Activated T-helper 9 cell treated with anti-CD3 and anti-CD28 coated beads, Interleukin-2, amount 50 U/mL, for 16 hours (primary cell): ENCODE data around the gene HOMEZ.
"Not testable (repeated sequence)": the region's sequence is repeated elsewhere in the genome, so short reads cannot be mapped to it uniquely, and the experiment has no call there.

Source experiments
- DNase-seq: peaks from one replicate; pipeline ENCODE4 v3.0.0-alpha.2; 2020; ENCODE audit warnings: low read depth

The HOMEZ gene, protein sequence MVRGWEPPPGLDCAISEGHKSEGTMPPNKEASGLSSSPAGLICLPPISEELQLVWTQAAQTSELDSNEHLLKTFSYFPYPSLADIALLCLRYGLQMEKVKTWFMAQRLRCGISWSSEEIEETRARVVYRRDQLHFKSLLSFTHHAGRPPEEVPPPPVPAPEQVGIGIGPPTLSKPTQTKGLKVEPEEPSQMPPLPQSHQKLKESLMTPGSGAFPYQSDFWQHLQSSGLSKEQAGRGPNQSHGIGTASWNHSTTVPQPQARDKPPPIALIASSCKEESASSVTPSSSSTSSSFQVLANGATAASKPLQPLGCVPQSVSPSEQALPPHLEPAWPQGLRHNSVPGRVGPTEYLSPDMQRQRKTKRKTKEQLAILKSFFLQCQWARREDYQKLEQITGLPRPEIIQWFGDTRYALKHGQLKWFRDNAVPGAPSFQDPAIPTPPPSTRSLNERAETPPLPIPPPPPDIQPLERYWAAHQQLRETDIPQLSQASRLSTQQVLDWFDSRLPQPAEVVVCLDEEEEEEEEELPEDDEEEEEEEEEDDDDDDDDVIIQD

DNA sequence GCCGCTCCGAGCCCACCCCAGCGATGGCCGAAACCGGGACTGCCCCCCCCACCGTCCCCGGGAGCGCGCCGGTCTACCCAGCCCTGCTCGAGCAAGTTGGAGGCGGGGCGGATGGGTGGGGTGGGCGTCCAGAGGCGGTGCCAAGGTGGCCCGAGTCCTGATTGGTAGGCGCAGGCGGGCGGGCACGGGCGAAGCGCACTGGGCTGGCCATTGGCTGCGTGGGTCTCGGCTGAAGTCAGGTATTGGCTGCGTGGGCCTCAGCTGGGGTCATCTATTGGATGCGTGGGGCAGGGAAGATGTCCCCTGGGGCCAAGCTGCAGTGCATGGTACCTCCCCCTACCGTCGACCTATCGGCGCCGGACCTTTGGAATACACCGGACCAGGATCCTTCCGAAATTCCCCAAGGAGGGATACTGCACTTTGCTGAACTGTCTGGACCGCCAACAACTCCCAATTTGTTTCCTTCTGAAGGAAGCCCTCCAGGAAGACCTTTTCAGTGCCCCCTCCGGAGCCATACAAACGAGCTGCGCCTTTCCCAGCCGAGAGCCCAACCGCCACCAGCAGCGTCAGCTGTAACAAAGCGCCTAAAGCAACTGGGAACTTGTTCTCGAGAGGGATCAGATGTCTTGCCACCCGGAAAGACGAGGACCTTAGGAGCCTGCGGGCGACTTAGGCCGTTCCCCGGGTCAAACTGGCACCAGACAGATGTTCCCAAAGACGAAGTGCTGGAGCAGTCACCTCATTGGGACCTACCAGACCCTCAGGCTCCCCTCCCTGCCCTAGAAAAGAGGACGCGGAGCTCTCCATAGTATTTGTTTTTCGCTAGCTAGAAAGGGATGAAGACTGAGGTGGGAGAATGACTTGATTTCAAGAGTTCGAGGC, at the start of gene HOMEZ:
Gene HOMEZ (minus strand): TSS at position 113 of the 882 bp plus-strand sequence. CDS start 180 bp downstream, outside the sequence.
- peak; percentile 98 for DNase-seq

DNA sequence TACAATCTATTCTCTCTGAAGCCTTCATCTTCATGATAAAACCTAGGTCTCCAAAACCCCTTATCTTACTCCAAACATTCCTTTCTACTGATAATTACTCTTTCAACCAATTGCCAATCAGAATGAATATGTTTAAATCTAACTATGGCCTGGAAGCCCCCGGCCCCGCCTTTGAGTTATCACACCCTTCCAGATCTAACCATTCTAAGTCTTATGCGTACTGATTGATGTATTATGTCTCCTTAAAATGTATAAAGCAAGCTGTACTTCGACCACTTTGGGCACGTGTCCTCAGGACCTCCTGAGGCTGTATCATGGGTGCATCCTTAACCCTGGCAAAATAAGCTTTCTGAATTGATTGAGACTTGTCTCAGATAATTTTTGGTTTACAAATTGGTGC, 49.7 kb upstream of the HOMEZ start:
- DNase-seq: no peak

DNA sequence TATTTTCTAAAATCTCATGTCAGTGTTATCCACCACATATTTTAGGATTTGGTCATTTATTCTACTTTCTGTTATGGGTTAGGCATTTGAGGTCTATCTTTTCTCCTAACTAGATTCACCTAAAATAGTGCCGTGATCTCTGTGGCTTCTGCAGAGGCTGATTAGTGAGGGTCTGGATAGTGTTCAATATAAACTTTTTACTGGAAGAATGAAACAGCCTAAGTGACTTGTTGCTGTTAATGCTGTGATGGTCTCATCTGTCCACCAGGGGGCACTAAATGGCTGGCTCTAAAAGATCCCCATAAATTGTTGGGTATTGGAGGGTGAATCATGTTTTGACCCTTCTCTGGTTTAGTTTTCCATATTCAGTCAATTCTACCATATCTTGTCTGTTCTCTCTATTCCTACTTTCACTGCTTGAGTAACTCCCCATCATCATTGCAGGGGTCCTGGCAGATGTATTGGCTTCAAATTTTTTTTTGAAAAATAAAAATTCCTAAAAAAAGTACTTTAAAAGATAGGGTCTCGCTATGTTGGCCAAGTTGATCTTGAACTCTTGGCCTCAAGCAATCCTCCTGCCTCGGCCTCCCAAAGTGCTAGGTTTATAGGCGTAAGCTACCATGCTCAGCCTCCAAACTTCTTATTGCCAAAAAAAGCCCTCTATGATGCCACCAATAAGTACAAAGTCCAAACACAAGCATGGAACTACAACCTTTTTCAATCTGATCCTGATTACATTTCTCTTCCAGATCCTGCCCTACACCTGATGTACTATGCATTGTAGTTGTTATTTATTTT, 42.2 kb upstream of the HOMEZ start:
- DNase-seq: peak; percentile 39

DNA sequence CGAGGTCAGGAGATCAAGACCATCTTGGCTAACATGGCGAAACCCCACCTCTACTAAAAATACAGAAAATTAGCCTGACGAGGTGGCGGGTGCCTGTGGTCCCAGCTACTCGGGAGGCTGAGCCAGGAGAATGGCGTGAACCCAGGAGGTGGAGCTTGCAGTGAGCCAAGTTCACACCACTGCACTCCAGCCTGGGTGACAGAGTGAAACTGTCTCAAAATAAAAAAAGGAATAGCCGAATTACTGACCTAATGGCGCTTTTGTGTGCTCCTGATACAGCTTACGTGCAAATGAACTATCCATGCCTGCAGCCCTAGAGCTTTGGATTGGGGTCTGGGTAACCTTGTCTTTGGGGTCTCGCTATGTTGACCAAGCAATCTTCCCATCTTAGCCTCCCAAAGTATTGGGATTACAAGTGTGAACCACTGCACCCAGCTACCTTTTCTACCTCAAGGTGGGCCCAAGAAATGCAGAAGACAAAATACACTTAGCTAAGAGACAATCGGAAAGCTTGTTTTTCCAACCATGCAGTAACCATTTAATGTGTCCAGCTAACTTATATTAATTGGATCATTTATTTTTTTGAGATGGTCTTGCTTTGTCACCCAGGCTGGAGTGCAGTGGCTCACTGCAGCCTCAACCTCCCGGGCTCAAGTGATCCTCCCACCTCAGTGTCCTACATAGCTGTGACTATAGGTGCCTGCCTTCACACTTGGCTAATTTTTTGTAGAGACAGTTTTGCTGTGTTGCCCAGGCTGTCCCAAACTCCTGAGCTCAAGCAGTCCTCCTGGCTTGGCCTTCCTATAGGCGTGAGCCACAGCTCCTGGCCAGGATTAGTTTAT, 40.8 kb upstream of the HOMEZ start:
- DNase-seq: no peak

DNA sequence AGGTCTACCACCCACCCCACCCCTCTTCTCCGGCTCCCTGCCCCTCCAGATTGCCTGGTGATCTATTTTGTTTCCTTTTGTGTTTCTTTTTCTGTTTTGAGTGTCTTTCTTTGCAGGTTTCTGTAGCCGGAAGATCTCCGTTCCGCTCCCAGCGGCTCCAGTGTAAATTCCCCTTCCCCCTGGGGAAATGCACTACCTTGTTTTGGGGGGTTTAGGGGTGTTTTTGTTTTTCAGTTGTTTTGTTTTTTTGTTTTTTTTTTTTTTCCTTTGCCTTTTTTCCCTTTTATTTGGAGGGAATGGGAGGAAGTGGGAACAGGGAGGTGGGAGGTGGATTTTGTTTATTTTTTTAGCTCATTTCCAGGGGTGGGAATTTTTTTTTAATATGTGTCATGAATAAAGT, 39.8 kb upstream of the HOMEZ start:
- not testable (repeated sequence) for DNase-seq

DNA sequence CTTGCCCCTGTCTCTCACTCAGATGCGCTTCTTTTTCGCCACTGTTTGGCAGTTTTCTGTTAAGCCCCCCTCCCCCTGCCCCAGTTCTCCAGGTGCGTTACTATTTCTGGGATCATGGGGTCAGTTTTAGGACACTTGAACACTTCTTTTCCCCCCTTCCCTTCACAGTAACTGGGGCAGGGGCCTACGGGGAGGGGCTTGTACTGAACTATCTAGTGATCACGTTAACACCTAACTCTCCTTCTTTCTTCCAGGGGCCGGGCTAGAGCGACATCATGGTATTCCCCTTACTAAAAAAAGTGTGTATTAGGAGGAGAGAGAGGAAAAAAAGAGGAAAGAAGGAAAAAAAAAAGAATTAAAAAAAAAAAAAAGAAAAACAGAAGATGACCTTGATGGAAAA, 39.1 kb upstream of the HOMEZ start:
- no peak for DNase-seq

DNA sequence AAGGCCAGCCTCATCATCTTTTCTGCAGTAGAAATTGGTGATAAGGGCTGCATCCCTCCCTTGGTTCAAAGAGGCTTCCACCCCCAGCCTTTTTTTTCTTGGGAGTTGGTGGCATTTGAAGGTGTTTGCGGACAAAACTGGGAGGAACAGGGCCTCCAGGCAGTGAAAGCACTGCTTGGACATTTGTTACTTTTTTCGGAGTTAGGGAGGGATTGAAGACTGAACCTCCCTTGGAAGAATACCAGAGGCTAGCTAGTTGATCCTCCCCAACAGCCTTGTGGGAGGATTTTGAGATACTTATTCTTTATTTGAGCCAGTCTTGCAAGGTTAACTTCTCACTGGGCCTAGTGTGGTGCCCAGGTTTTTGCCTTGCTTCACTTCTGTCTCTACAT, 38.5 kb upstream of the HOMEZ start:
- DNase-seq: no peak

DNA sequence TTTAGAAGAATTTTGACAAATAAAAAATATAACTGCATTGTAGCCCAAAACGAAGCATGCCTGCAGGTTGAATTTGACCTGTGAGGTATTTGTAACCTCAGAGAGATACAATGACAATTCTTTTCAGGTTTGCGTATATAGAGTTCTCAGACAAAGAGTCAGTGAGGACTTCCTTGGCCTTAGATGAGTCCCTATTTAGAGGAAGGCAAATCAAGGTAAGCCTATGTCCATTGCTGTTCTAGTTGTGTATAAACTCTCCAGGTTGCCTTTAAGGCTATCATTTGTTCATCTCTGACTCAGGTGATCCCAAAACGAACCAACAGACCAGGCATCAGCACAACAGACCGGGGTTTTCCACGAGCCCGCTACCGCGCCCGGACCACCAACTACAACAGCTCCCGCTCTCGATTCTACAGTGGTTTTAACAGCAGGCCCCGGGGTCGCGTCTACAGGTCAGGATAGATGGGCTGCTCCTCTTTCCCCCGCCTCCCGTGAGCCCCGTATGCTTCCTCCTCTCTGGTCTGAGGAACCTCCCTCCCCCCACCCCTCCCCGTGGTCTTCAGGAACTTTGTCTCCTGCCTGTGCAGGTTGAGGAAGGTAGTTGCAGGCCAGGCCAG, 38.0 kb upstream of the HOMEZ start:
- no peak for DNase-seq

DNA sequence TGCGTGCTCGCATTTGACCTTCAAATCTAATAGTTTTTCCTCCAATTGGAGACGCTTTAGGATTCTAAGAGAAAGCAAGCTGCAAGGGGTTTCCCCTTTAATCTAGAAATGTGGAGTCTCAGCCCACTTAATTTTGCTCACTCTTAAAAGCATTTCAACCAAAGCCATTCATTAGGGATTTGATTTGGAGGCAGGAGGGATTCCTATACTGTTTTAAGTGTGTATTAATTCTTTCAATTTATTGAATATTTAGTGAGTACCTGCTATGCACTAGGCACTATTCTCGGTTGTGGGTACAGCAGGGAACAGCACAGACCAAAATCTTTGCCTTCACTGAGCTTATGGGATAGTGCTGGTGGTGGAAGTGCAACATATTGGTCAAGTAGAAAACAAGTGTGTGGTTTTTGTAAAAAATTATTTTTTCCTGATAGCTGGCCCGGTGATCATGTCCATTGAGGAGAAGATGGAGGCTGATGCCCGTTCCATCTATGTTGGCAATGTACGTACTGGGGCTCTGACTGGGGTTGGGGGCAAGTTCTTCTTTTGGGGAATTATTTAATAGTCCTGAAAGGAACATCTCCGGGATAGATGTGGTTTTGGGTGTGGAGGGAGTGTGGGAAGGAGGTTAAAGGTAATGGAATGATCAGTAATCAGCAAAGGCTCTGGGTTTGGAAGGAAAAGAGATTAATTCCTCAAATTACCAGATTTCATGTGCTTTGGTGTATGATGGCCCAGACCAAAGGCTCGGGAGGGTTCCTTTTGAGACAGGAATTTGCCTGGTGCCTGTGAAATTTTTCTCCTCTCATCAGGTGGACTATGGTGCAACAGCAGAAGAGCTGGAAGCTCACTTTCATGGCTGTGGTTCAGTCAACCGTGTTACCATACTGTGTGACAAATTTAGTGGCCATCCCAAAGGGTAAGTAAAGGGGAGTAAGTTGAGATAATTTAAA, 36.9 kb upstream of the HOMEZ start:
- DNase-seq: no peak

DNA sequence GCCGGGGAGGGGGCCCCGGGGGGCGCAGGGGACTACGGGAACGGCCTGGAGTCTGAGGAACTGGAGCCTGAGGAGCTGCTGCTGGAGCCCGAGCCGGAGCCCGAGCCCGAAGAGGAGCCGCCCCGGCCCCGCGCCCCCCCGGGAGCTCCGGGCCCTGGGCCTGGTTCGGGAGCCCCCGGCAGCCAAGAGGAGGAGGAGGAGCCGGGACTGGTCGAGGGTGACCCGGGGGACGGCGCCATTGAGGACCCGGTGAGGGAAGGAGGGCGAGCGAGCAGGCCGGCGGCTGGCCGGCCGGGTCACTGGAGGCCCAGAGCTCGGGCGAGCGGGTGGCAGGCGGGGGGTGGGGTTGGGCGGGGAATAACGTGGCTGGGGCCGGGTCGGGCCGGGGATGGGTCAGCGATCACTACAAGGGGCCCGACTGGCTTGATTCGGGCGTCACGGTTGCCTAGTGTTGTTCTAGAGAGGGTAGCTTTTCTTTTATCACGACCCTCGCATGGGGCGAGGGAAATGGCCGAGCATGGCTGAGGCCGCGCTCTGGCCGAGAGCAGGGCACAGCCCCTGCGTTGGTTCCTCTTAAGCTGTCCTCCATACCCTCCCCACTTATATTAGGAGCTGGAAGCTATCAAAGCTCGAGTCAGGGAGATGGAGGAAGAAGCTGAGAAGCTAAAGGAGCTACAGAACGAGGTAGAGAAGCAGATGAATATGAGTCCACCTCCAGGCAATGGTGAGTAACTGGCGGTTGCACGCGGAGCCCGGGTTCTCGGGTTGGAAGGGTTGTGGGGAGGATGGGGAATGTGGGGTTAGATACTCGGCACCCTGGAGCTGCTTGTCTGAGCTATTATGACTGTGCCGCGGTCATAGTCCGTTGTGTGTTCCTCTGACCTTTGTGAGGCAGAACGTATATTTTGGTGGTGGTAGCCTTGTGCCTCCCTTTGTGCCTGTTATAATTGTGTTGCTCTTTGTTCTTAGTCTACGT, 35.9 kb upstream of the HOMEZ start:
- DNase-seq: peak; percentile 36

DNA sequence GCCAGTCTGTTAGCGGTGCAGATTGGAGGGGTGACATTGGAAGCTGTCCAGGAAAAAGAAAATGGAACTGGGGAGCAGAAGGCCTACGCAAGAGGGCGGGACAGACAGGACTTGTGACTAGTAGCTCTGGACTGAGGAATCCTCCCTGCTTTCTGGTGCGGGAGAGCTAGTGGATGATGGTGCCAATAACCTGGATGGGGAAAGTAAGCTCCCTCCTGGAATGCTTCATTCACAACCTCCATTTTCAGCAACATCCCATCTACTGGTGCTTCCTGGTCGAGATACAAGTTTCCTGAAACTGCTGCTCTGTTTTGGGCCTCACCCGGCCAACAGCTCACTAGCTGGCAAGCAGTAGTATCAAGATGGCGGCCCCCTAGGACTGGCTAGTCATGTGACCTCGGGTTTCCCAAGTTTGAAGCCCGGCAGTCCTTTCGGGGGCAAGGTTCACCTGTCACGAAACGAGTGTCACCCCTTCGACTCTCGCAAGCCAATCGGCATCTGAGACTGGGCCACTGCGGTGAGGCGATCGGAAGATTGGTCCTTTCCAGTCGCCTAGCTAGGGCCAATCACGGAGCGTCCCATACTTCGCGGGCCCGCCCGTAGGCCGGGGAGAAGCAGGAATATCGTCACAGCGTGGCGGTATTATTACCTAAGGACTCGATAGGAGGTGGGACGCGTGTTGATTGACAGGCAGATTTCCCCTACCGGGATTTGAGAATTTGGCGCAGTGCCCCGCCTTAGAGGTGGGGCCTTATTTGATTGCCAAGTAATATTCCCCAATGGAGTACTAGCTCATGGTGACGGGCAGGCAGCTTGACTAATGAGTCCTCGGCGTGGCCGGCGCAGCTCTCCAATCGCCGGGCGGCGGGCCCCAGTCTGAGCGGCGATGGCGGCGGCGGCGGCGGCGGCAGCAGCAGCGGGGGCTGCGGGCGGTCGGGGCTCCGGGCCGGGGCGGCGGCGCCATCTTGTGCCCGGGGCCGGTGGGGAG, 34.9 kb upstream of the HOMEZ start, which contains the start of gene PABPN1:
Gene PABPN1 (plus strand): TSS at position 874 of the 988 bp plus-strand sequence. CDS start 13 bp downstream, at position 887.
- peak; percentile 94 for DNase-seq

DNA sequence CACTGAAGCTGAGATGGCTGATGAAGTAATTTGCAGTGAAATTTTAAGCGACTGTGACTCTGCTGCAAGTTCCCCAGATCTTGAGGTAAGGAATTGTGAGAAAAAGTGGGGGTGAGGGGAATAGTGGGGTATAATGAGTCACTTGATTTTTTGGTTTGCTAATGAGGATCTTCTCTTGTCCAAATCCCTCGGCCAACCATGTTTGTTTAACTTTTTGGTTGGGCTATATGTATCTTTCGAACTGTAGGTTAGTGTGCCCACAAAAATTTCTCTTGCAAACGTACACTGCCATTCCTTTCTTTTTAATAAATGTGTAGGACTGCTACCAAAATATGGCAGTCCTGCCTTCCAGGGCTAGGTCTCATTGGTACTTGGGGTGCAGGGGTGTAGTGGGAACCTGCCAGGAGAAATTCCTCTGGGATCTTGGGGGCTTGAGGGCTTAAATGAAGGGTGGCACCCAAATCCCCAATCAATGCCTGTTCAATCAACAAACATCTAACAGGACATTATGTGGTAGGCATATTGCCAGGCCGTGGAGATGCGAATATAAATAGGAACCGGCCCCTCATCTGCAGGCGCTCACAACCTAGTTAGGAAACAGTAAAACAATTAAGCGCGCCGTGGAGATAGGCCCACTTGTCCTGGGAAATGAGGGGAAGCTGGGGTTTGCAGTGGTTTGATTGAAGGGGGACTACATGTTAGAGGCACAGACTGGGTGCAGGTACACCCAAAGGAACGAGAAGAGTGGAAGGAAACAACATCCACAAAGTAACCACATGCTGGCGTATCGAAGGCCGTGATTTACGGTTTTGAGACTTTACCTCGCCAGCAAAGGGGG, 34.0 kb upstream of the HOMEZ start:
- no peak for DNase-seq

DNA sequence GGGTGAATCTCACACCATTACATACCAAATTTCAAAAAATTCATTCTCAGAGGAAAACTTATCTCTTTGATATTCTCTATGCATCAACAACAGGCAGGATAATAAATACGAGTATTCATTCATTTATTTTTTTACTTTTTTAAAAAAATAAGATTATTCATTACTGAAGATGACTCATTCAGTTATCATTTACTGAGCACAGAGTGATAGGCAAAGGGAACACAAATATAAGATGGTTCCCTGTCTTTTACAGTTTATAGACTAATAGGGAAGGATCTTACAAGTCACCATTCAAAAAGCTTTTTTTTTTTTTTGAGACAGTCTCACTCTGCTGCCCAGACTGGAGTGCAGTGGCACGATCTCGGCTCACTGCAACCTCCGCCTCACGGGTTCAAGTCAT, 30.4 kb upstream of the HOMEZ start:
- DNase-seq: no peak

DNA sequence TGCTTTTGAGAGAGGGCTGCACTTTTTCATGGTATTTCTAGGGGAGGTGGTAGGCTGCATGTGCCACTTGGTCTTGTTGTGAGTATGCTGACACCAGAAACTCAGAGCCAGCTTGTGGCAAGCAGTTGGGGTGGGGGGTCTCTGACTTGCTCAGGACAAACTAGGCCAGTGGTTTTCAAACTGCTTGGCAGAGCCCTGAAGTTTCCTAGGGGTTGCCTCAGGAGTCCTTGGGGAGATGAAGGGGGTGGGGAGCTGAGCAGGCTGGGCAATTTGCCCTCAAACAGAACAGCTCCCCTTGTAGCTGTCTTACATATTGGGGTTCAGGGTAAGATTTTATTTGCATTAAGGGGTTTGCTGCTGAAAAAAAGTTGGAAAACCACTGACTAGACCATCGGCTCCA, 24.6 kb upstream of the HOMEZ start:
- no peak for DNase-seq

DNA sequence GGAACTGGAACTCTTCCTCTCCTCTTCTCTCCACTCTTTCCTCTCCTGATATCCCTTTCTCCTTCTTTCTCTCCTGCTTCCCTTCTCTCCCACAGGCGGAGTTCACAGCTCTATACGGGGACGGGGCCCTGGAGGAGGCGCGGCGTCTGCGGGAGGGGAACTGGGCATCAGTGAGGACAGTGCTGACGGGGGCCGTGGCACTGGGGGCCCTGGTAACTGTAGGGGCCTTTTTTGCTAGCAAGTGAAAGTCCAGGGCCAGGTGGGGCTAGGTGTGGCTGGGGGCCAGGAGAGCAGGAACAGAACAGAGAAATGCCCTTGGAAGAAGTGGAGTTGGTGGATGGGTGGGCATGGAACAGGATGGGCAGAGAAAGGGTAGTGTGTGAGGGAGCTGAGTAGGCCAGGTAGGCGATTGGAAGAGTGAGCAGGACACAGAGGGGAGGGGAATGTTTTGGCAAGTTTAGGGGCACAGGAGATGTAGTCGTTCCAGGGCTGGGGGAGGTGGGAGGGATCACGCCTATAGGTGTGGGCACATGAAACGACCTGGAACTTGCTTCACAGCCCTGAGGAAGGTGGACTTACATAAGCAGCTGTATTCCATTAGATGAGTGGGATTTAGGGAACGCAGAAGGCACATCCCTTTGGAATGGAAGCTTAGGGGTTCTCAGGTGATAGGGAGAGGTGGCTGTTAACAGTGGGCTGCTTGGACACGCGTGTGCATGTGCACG, 23.0 kb upstream of the HOMEZ start:
- no peak for DNase-seq
